Trophoblast cell (in vitro differentiated cells and primary cell): ENCODE measurements around the gene KLHL42.

Source experiments
- DNase-seq, 2 donors: peaks; one replicate each; pipeline ENCODE4 v3.0.0-alpha.2; 2016
- H2AFZ ChIP-seq: 2 replicates; pipeline ENCODE4 v1.6.1; 2013; ENCODE audit warnings: low read length, moderate library complexity, mild to moderate bottlenecking; ENCODE audit not compliant: insufficient read depth, poor library complexity
- H2AK5ac ChIP-seq: 2 replicates; pipeline ENCODE4 v1.6.1; 2013; ENCODE audit warnings: mild to moderate bottlenecking, low read length
- H2BK120ac ChIP-seq: 2 replicates; pipeline ENCODE4 v1.6.1; 2013; ENCODE audit warnings: low read length, mild to moderate bottlenecking, moderate library complexity; ENCODE audit not compliant: insufficient read depth, poor library complexity
- H2BK12ac ChIP-seq: 2 replicates; pipeline ENCODE4 v1.6.1; 2013; ENCODE audit warnings: mild to moderate bottlenecking, low read length, moderate library complexity
- H2BK5ac ChIP-seq: 2 replicates; pipeline ENCODE4 v1.6.1; 2013; ENCODE audit warnings: low read length, low read depth, moderate library complexity, mild to moderate bottlenecking; ENCODE audit not compliant: poor library complexity
- H3K14ac ChIP-seq: 2 replicates; pipeline ENCODE4 v1.6.1; 2013; ENCODE audit warnings: mild to moderate bottlenecking, low read length
- H3K18ac ChIP-seq: 2 replicates; pipeline ENCODE4 v1.6.1; 2013; ENCODE audit warnings: mild to moderate bottlenecking, low read length
- H3K23ac ChIP-seq: 2 replicates; pipeline ENCODE4 v1.6.1; 2013; ENCODE audit warnings: low read length
- H3K27ac ChIP-seq: 2 replicates; pipeline ENCODE4 v1.5.1; 2013; ENCODE audit warnings: low read depth, mild to moderate bottlenecking, inconsistent platforms, low read length, moderate library complexity
- H3K27me3 ChIP-seq: 2 replicates; pipeline ENCODE4 v1.6.1; 2013; ENCODE audit warnings: inconsistent platforms, mild to moderate bottlenecking, low read length, moderate library complexity; ENCODE audit not compliant: insufficient read depth
- H3K36me3 ChIP-seq, 2 experiments: 1 replicate in 1 of 2; 2 replicates in 1 of 2; pipeline ENCODE4 v1.6.1; 2013; ENCODE audit warnings: low read length in 2 of 2, mild to moderate bottlenecking in 2 of 2, moderate library complexity in 1 of 2; ENCODE audit not compliant: insufficient read depth in 2 of 2, control insufficient read depth in 1 of 2
- H3K4ac ChIP-seq: 2 replicates; pipeline ENCODE4 v1.6.1; 2013; ENCODE audit warnings: low read depth, mild to moderate bottlenecking, low read length, moderate library complexity
- H3K4me1 ChIP-seq, 2 experiments: 1 replicate in 1 of 2; 2 replicates in 1 of 2; pipeline ENCODE4 v1.6.1; 2013; ENCODE audit warnings: low read length in 2 of 2, mild to moderate bottlenecking in 2 of 2, moderate library complexity in 1 of 2; ENCODE audit not compliant: insufficient read depth in 2 of 2, control insufficient read depth in 1 of 2
- H3K4me2 ChIP-seq: 2 replicates; pipeline ENCODE4 v1.6.1; 2013; ENCODE audit warnings: inconsistent platforms, mild to moderate bottlenecking, low read length, moderate library complexity
- H3K4me3 ChIP-seq: 2 replicates; pipeline ENCODE4 v1.5.1; 2013; ENCODE audit warnings: mild to moderate bottlenecking, low read depth, low read length, inconsistent platforms
- H3K79me1 ChIP-seq: one replicate; pipeline ENCODE4 v1.6.1; 2013; ENCODE audit warnings: low read length
- H3K79me2 ChIP-seq: 2 replicates; pipeline ENCODE4 v1.6.1; 2013; ENCODE audit warnings: low read length, mild to moderate bottlenecking; ENCODE audit not compliant: control insufficient read depth, insufficient read depth, poor library complexity
- H3K9ac ChIP-seq: 2 replicates; pipeline ENCODE4 v1.6.1; 2013; ENCODE audit warnings: mild to moderate bottlenecking, low read length
- H3K9me3 ChIP-seq: 2 replicates; pipeline ENCODE4 v1.6.1; 2013; ENCODE audit warnings: low read depth, mild to moderate bottlenecking, control low read depth, inconsistent platforms, low read length; ENCODE audit not compliant: insufficient read depth
- H4K12ac ChIP-seq: 2 replicates; pipeline ENCODE4 v1.6.1; 2013; ENCODE audit warnings: low read depth, mild to moderate bottlenecking, low read length, moderate library complexity
- H4K8ac ChIP-seq: 2 replicates; pipeline ENCODE4 v1.6.1; 2013; ENCODE audit warnings: low read depth, mild to moderate bottlenecking, low read length, moderate library complexity
- H4K91ac ChIP-seq: one replicate; pipeline ENCODE4 v1.6.1; 2013; ENCODE audit warnings: low read depth, mild to moderate bottlenecking, low read length, moderate library complexity
- WGBS: extraction: QIAGEN DNeasy Blood & Tissue Kit; methylation state at CpG from one replicate; pipeline ENCODE4 v1.1.7; 2013; ENCODE audit warnings: missing lambda C conversion rate; ENCODE audit not compliant: insufficient read length, insufficient coverage; ENCODE audit errors: extremely low coverage; 5-methylcytosine and 5-hydroxymethylcytosine counted together

Gene KLHL42

GRCh38 chr12:27751386-27752047 is 28.5 kb upstream of the KLHL42 start:
- H3K4ac ChIP-seq: no peak overlapping the region
- H3K23ac ChIP-seq: no peak overlapping the region
- H2AFZ ChIP-seq: no peak overlapping the region
- peaks cover 5% of the 10 kb centered on the region in 2 experiments for H3K4me1 ChIP-seq
- no peak overlapping the region for H3K4me3 ChIP-seq
- H3K27ac ChIP-seq: no peak overlapping the region
- peak overlapping the region; percentile 44 for H2BK5ac ChIP-seq
- no peaks in the 10 kb centered on the region for H3K79me1 ChIP-seq
- H3K9ac ChIP-seq: no peak overlapping the region
- DNase-seq: peak; percentile 85
- H4K8ac ChIP-seq: peak overlapping the region; percentile 29
- WGBS: no CpG with 5 or more reads among the region's 15 CpGs
- peak overlapping the region; percentile 40 for H3K14ac ChIP-seq
- H2BK12ac ChIP-seq: peak overlapping the region; percentile 73
- H4K91ac ChIP-seq: peak overlapping the region; percentile 25
- H2AK5ac ChIP-seq: no peak overlapping the region
- H4K12ac ChIP-seq: no peak overlapping the region
- peak overlapping the region; percentile 72 for H3K18ac ChIP-seq
- no peaks in the 10 kb centered on the region for H3K9me3 ChIP-seq
- H3K36me3 ChIP-seq: peaks cover 4 to 6% of the 10 kb centered on the region in 2 experiments
- no peaks in the 10 kb centered on the region for H3K27me3 ChIP-seq
- no peaks in the 10 kb centered on the region for H3K79me2 ChIP-seq
- H2BK120ac ChIP-seq: peak overlapping the region; percentile 37
- H3K4me2 ChIP-seq: no peak overlapping the region

GRCh38 chr12:27754795-27755194 is 25.2 kb upstream of the KLHL42 start:
- H3K27ac ChIP-seq: no peak overlapping the region
- H3K79me1 ChIP-seq: no peaks in the 10 kb centered on the region
- H3K18ac ChIP-seq: no peak overlapping the region
- H3K27me3 ChIP-seq: no peaks in the 10 kb centered on the region
- no CpG with 5 or more reads among the region's 3 CpGs for WGBS
- no peak overlapping the region for H2AFZ ChIP-seq
- H3K4ac ChIP-seq: no peak overlapping the region
- H4K91ac ChIP-seq: no peak overlapping the region
- no peak overlapping the region for H2BK5ac ChIP-seq
- H3K36me3 ChIP-seq: peaks cover 5 to 6% of the 10 kb centered on the region in 2 experiments
- no peak overlapping the region for H3K9ac ChIP-seq
- no peak overlapping the region for H3K4me2 ChIP-seq
- DNase-seq: no peak
- H3K4me3 ChIP-seq: no peak overlapping the region
- H3K4me1 ChIP-seq: peaks cover 5% of the 10 kb centered on the region in 2 experiments
- no peak overlapping the region for H2AK5ac ChIP-seq
- no peak overlapping the region for H2BK12ac ChIP-seq
- no peak overlapping the region for H3K14ac ChIP-seq
- H3K23ac ChIP-seq: no peak overlapping the region
- no peaks in the 10 kb centered on the region for H3K9me3 ChIP-seq
- H2BK120ac ChIP-seq: no peak overlapping the region
- H4K12ac ChIP-seq: no peak overlapping the region
- no peak overlapping the region for H4K8ac ChIP-seq
- H3K79me2 ChIP-seq: no peaks in the 10 kb centered on the region

GRCh38 chr12:27756670-27757195 is 23.3 kb upstream of the KLHL42 start:
- no peaks in the 10 kb centered on the region for H3K9me3 ChIP-seq
- H4K12ac ChIP-seq: no peak overlapping the region
- H3K9ac ChIP-seq: no peak overlapping the region
- H2BK12ac ChIP-seq: no peak overlapping the region
- no peak overlapping the region for H2AK5ac ChIP-seq
- no peak overlapping the region for H3K4me2 ChIP-seq
- no peak overlapping the region for H4K8ac ChIP-seq
- H3K14ac ChIP-seq: no peak overlapping the region
- no peak overlapping the region for H3K4ac ChIP-seq
- no peak overlapping the region for H4K91ac ChIP-seq
- H2AFZ ChIP-seq: no peak overlapping the region
- no peaks in the 10 kb centered on the region for H3K79me2 ChIP-seq
- no peak overlapping the region for H3K4me3 ChIP-seq
- H3K27me3 ChIP-seq: no peaks in the 10 kb centered on the region
- peaks cover under 1 to 5% of the 10 kb centered on the region in 2 experiments for H3K36me3 ChIP-seq
- H2BK120ac ChIP-seq: no peak overlapping the region
- no peak overlapping the region for H2BK5ac ChIP-seq
- no peaks in the 10 kb centered on the region for H3K79me1 ChIP-seq
- H3K23ac ChIP-seq: no peak overlapping the region
- H3K27ac ChIP-seq: no peak overlapping the region
- no peak overlapping the region for H3K18ac ChIP-seq
- no peak for DNase-seq
- no CpG with 5 or more reads among the region's 7 CpGs for WGBS
- H3K4me1 ChIP-seq: peaks cover 0 to under 1% of the 10 kb centered on the region in 2 experiments

GRCh38 chr12:27762757-27763156 is 17.3 kb upstream of the KLHL42 start:
- no peak overlapping the region for H4K12ac ChIP-seq
- H3K36me3 ChIP-seq: peaks cover 0 to under 1% of the 10 kb centered on the region in 2 experiments
- H3K4me3 ChIP-seq: no peak overlapping the region
- H3K14ac ChIP-seq: no peak overlapping the region
- H2BK120ac ChIP-seq: no peak overlapping the region
- no peak overlapping the region for H2BK5ac ChIP-seq
- no peaks in the 10 kb centered on the region for H3K27me3 ChIP-seq
- no peaks in the 10 kb centered on the region for H3K79me2 ChIP-seq
- H3K9me3 ChIP-seq: no peaks in the 10 kb centered on the region
- no peak overlapping the region for H3K9ac ChIP-seq
- no peak for DNase-seq
- no peak overlapping the region for H4K8ac ChIP-seq
- no peak overlapping the region for H3K4ac ChIP-seq
- H2AK5ac ChIP-seq: no peak overlapping the region
- no peak overlapping the region for H3K23ac ChIP-seq
- H3K79me1 ChIP-seq: no peaks in the 10 kb centered on the region
- H3K4me1 ChIP-seq: no peaks in the 10 kb centered on the region
- H2AFZ ChIP-seq: no peak overlapping the region
- H3K27ac ChIP-seq: no peak overlapping the region
- H4K91ac ChIP-seq: no peak overlapping the region
- no peak overlapping the region for H2BK12ac ChIP-seq
- no peak overlapping the region for H3K4me2 ChIP-seq
- H3K18ac ChIP-seq: no peak overlapping the region
- no CpG with 5 or more reads among the region's 2 CpGs for WGBS
